HG02610 (cell line): ENCODE results near the gene DBH.

Source experiments
- ATAC-seq: cut with Tn5 transposase; IDR thresholded peaks from one replicate; pipeline ENCODE4 v1.9.1; 2021; ENCODE audit warnings: mild to moderate bottlenecking, moderate library complexity; ENCODE audit not compliant: unreplicated experiment

The DBH gene

GRCh38 chr9:133635533-133636531, at the start of gene DBH:
TSS of gene DBH (plus strand) at chr9:133636363. CDS start at chr9:133636372, 9 bp downstream.
- ATAC-seq = no peak

- no peak for ATAC-seq
Measured at GRCh38 chr9:133587051-133587450, 49.1 kb upstream of the DBH start.

- no peak for ATAC-seq
Measured at GRCh38 chr9:133587466-133587865, 48.7 kb upstream of the DBH start.

- ATAC-seq = no peak
Measured at GRCh38 chr9:133589454-133590227, 46.5 kb upstream of the DBH start.

GRCh38 chr9:133590231-133590855, 45.8 kb upstream of the DBH start:
- no peak for ATAC-seq

GRCh38 chr9:133591116-133591910, 44.9 kb upstream of the DBH start:
- ATAC-seq = no peak

GRCh38 chr9:133591985-133592384, 44.2 kb upstream of the DBH start:
- no peak for ATAC-seq

GRCh38 chr9:133592731-133593409, 43.3 kb upstream of the DBH start:
- ATAC-seq = no peak

GRCh38 chr9:133593587-133594253, 42.4 kb upstream of the DBH start:
- ATAC-seq = no peak

GRCh38 chr9:133594310-133594709, 41.9 kb upstream of the DBH start:
- ATAC-seq = no peak

- no peak for ATAC-seq
Measured at GRCh38 chr9:133595910-133596309, 40.3 kb upstream of the DBH start.

- ATAC-seq = no peak
Measured at GRCh38 chr9:133597316-133597957, 38.7 kb upstream of the DBH start.

GRCh38 chr9:133598978-133599377, 37.2 kb upstream of the DBH start:
- no peak for ATAC-seq

- ATAC-seq = no peak
Measured at GRCh38 chr9:133599470-133600173, 36.5 kb upstream of the DBH start.

- ATAC-seq = no peak
Measured at GRCh38 chr9:133600739-133601138, 35.4 kb upstream of the DBH start.

- no peak for ATAC-seq
Measured at GRCh38 chr9:133601746-133602145, 34.4 kb upstream of the DBH start.

- no peak for ATAC-seq
Measured at GRCh38 chr9:133602277-133602676, 33.9 kb upstream of the DBH start.
